Activated CD4-positive, alpha-beta T cell treated with anti-CD3 and anti-CD28 coated beads for 1 hour (primary cell): ENCODE results near the gene SLC17A5.
"Not testable (repeated sequence)": the region's sequence is repeated elsewhere in the genome, so short reads cannot be mapped to it uniquely, and the experiment has no call there.

Experiments used
- DNase-seq: peaks from one replicate; pipeline ENCODE4 v3.0.0-alpha.2; 2020

Gene SLC17A5

DNA sequence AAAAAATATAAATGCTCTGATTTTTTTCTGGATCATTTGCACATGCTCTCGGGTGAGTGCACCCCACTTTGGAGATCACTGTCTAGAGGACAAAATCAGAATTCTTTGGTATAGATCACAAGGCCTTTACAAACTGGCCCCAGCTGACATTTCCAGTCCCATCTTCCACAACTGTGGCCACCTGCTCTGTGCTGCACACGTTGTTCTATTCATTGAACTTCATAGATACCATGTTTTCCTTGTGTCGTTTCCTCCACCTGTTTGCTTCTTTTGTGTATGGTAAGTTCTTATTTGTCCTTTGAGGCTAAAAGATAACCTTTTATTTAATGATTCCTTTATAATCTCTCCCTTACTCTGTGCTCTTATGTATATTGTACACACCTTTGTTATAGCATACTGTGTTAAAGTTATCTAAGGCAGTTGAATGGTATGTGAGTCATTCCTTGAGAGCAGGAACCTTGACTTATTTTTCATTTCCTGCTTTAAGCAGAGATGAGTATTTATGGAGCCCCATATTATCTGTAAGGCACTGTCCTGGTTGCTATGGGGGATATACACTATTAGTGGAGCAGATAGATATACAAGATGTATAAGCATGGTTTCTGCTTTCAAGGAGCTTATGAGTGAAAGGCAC lies 12.0 kb upstream of the SLC17A5 start:
- DNase-seq = no peak

DNA sequence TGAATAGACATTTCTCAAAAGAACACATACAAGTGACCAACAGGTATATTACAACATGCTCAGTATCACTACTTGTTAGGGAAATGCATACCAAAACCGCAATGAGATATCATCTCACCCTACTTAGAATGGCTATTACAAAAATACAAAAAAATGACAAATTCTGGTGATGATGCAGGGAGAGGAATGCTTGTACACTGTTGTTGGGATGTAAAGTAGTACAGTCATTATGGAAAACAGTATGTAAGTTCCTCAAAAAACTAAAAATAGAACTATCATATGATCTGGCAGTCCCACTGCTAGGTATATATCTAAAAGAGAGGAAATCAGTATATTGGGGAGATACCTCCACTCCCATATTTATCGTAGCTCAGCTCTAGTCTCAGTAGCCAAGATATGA lies 10.9 kb upstream of the SLC17A5 start:
- DNase-seq = no peak

DNA sequence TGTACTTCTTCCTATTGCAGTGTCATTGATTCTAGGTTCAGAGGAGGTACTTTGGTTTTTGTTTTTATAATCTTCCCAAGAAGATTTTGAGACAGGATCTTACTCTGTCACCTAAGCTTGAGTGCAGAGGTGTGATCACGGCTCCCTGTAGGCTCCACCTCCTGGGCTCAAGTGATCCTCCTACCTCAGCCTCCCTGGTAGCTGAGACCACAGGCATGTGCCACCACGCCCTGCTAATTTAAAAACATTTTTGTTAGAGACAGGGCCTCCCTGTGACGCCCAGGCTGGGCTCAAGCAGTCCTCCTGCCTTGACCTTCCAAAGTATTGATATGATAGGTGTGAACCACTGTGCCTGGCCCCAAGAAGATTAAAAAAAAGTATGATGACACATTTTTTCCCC lies 3.4 kb upstream of the SLC17A5 start:
- DNase-seq = no peak

DNA sequence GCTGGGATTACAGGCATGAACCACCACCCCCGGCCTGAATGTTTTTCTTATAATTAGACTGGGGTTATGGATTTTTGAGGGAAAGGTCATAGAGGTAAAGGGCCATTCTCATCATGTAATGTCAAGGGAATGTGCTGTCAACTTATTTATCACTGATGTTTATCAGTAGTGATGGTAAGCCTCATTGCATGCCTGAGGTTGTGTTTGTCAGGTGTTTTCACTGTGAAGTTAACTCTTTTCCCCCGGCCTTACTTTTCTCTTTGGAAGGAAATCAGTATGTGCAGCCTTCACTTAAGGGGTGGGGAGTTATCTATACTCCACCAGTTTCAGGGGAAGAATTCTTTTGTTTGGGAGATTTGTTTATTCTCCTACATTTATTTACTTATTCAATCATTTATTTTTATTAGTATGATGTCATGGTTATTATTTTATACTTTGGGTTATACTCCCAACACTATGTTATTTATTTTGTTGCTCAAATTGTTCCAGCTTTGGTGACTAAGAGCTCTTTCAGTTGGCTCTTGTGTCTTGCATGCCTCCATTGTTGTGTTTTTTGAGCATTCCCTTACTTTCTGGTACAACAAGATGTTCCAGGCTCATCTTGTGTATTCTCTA lies 2.8 kb upstream of the SLC17A5 start:
- DNase-seq = no peak

DNA sequence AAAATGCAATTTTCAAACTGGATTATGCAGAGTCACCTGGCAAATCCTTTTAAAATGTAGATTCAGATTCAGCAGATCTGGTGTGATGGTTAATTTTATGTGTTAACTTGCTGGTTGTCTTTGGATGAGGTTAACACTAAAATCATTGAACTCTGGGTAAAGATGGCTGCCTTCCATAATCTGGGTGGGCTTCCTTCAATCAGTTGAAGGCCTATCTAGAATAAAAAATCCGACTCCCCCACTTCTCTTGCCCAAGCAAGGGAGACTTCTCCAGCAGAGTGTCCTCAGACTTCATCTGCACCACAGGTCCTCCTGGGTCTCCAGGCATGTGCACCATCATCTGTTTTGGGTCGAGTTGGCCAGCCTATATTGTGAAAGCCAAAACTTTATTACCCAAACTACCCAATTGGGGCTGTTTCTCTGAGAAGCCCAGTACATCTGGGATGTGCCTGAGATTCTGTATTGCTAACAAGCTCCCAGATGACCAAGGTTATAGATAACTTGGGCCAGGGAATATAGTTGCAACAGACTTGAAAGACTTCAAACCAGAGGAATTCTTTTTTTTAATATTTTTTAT lies 1.6 kb upstream of the SLC17A5 start:
- DNase-seq = no peak

GRCh38 chr6:73652637-73653570 lies 888 bp downstream of the SLC17A5 start:
- peak; percentile 36 for DNase-seq

DNA sequence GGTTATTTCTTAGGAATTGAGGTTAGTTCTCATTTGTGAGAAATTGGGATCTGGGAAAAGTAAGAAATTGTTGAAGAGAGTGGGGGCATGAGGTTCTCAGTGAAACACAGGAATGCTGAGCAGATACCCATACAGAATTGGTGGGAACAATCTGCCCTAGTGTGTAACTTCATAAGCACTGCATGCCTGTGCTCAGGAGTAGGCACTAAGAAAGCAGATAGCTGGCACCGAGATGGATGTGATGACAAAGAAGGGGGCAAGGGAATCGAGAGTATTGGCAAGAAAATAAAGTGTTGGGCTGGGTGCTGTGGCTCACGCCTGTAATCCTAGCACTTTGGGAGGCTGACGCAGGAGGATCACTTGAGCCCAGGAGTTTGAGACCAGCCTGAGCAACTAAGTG lies 4.0 kb downstream of the SLC17A5 start:
- no peak for DNase-seq

GRCh38 chr6:73648166-73648565 lies 5.6 kb downstream of the SLC17A5 start:
- DNase-seq = no peak

GRCh38 chr6:73644941-73645591 lies 8.7 kb downstream of the SLC17A5 start:
- no peak for DNase-seq

DNA sequence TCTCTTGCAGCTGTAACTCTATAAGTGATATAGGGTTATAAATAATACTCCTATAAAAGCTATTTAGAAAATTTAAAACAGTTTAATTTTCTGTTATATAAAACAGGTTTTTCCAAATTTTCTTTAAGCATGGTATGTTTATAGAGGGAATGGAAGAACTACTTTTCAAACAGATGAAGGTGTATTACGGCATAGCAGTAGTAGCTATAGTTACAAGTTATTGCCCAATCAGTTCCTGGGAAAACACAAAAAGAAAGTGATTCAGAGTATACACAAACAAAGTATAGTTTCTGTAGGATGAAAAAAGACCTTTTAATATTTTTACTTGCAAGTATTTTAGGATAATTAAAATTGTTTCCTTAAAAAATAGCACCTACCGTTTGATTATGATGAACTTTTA lies 9.8 kb downstream of the SLC17A5 start:
- no peak for DNase-seq

GRCh38 chr6:73642530-73642929 lies 11.3 kb downstream of the SLC17A5 start:
- DNase-seq = no peak

DNA sequence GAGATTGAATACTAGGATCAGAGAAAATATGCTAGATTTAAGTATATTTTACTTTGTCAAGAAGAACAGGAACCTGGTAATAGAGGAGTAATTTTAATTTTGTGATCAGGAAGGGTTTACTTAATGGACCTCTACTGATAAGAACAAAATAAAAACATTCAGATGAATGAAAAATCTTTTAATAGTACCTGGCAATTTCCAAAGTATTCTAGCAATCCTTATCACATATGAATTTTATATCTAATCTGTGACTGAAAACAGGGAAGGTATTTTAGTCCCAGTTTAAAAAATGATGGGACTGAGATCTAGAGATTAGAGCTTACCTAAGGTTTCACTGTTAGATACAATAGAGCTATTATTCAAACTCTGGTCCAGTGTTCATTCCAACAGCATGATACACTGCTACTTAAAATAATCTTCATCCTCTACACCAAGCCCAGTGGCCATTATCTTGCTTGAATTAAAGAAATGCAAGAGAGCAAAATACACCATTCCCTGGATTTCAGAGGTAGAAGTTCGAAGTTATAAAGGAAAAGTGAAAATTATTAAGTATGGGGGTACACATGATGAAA lies 13.5 kb downstream of the SLC17A5 start:
- DNase-seq = no peak

GRCh38 chr6:73639040-73639439 lies 14.8 kb downstream of the SLC17A5 start:
- DNase-seq = no peak

DNA sequence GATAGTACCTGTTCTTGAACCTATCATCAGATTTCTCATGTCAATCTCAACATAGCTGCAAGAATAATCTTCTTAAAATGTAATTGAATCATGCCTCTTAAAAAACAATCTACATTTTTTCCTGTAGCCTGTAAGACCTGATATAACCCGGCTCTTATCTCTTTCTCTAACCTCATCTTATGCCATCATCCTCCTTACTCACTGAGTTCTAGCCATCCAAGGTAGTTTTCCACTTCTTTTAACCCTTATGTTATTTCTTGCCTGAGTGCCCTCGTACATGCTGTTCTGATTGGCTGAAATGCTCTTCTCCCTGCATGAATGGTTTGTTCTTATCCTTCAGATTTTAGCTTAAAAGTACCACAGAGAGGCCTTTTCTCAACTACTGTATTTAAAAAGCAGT lies 16.4 kb downstream of the SLC17A5 start:
- DNase-seq = no peak

GRCh38 chr6:73636048-73636447 lies 17.7 kb downstream of the SLC17A5 start:
- no peak for DNase-seq

DNA sequence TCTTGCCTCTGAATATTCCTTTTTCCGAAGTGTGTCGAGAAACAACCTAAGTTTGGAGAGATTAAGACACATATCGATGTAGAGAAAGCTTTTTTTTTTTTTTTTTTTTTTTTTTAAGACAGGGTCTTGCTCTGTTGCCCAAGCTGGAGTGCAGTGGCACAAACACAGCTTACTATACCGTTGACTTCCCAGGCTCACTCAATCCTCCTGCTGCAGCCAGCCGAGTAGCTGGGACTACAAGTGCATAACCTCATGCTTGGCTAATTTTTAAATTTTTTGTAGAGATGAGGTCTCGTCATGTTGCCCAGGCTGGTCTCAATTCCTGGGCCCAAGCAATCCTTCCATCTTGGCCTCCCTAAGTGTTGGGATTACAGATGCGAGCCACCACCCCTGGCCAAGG lies 21.4 kb downstream of the SLC17A5 start:
- DNase-seq = no peak

- DNase-seq = no peak
Observed at GRCh38 chr6:73631849-73632248, 21.9 kb downstream of the SLC17A5 start.

GRCh38 chr6:73630401-73630800 lies 23.4 kb downstream of the SLC17A5 start:
- DNase-seq = no peak

GRCh38 chr6:73624896-73625295 lies 28.9 kb downstream of the SLC17A5 start:
- no peak for DNase-seq

- not testable (repeated sequence) for DNase-seq
Observed at GRCh38 chr6:73623480-73623879, 30.3 kb downstream of the SLC17A5 start.

GRCh38 chr6:73618082-73618481 lies 35.7 kb downstream of the SLC17A5 start:
- DNase-seq = not testable (repeated sequence)

GRCh38 chr6:73614802-73615201 lies 39.0 kb downstream of the SLC17A5 start:
- DNase-seq = no peak
